Measurements from ENCODE around the gene VASP.

Gene VASP

GRCh38 chr19:45474606-45475521 lies 32.4 kb upstream of the VASP start:
- DNase-seq = no peak

- DNase-seq = no peak
Measured at GRCh38 chr19:45475537-45476291, 31.6 kb upstream of the VASP start.

- DNase-seq = no peak
Measured at GRCh38 chr19:45476304-45476703, 31.0 kb upstream of the VASP start.

- DNase-seq = no peak
Measured at GRCh38 chr19:45477186-45477585, 30.1 kb upstream of the VASP start.

- DNase-seq = no peak
Measured at GRCh38 chr19:45477713-45478453, 29.4 kb upstream of the VASP start.

GRCh38 chr19:45478454-45479238 lies 28.6 kb upstream of the VASP start:
- peak; percentile 94 for DNase-seq

- no peak for DNase-seq
Measured at GRCh38 chr19:45483033-45483432, 24.2 kb upstream of the VASP start.

GRCh38 chr19:45484273-45484945 lies 22.9 kb upstream of the VASP start:
- DNase-seq = no peak

- peak; percentile 86 for DNase-seq
Measured at GRCh38 chr19:45485305-45486077, 21.8 kb upstream of the VASP start.

GRCh38 chr19:45488708-45489107 lies 18.6 kb upstream of the VASP start:
- DNase-seq = no peak

- no peak for DNase-seq
Measured at GRCh38 chr19:45489216-45489855, 17.9 kb upstream of the VASP start.

- no peak for DNase-seq
Measured at GRCh38 chr19:45492137-45492626, 15.1 kb upstream of the VASP start.

- no peak for DNase-seq
Measured at GRCh38 chr19:45492627-45493470, 14.4 kb upstream of the VASP start.

- DNase-seq = no peak
Measured at GRCh38 chr19:45494261-45494916, 12.9 kb upstream of the VASP start.

GRCh38 chr19:45495178-45495577 lies 12.1 kb upstream of the VASP start:
- no peak for DNase-seq

GRCh38 chr19:45496349-45496953 lies 10.8 kb upstream of the VASP start:
- DNase-seq = peak; percentile 35

GRCh38 chr19:45497791-45498190 lies 9.5 kb upstream of the VASP start:
- no peak for DNase-seq

Data from NCI-H510A treated with DMSO at 0.1 percent for 48 hours (cell line).